ENCODE measurements around the gene SMIM15. TPM values are rescaled to one million over a fixed set of nuclear protein-coding genes. Genes with fewer than 3 reads are reported as not detected.

The SMIM15 gene
- total RNA-seq, 1 donor from 2014 or later: 68.9 TPM

- no peak for DNase-seq (ENCODE audit: low spot score)
Observed at GRCh38 chr5:61159836-61160235, 2.4 kb downstream of the SMIM15 start.

GRCh38 chr5:61159070-61159469, 3.2 kb downstream of the SMIM15 start:
- DNase-seq (ENCODE audit: low spot score): no peak

DNA sequence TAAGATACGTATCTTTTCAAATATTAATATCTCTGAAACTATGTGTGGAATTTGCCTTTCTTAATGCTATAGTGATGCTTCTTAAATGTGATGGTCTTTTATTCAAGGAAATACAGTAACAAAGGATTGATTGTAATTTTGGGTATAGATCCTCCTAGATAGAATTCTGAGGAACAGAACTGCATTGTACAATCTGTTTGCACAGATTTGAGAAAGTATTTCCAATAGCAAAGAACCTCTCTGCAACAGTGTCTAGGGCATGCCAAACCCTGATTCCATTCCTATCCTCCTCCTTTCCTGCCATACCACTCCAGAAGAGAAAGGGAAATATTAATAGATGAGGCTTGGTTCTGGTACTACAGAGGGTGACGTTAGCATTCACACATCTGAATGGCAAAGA, 10.4 kb downstream of the SMIM15 start:
- no peak for DNase-seq (ENCODE audit: low spot score)

GRCh38 chr5:61148515-61148914, 13.8 kb downstream of the SMIM15 start:
- no peak for DNase-seq (ENCODE audit: low spot score)

GRCh38 chr5:61142811-61143210, 19.5 kb downstream of the SMIM15 start:
- DNase-seq (ENCODE audit: low spot score): no peak

DNA sequence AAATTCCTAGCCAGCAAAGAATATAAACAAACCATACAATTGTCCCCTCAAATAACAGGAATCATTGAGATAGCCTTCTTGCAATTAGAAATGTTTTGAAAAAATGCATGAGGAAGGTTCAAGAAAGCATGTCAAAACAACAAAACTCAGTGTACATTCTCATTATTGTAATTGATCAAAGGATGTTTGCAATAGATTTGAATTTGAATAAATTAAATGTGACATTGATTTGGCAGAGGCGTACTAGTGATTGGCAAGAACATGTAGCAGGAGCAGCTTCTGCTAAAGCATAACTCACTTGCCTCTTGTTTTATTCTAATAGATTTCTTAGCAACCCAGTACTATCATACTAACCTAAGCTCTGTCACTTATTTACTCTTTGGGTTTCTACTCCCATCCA, 19.9 kb downstream of the SMIM15 start:
- no peak for DNase-seq (ENCODE audit: low spot score)

GRCh38 chr5:61141801-61142200, 20.5 kb downstream of the SMIM15 start:
- DNase-seq (ENCODE audit: low spot score): no peak

- DNase-seq (ENCODE audit: low spot score): no peak
Observed at GRCh38 chr5:61139931-61140330, 22.3 kb downstream of the SMIM15 start.

- no peak for DNase-seq (ENCODE audit: low spot score)
Observed at GRCh38 chr5:61139094-61139873, 23.0 kb downstream of the SMIM15 start.

DNA sequence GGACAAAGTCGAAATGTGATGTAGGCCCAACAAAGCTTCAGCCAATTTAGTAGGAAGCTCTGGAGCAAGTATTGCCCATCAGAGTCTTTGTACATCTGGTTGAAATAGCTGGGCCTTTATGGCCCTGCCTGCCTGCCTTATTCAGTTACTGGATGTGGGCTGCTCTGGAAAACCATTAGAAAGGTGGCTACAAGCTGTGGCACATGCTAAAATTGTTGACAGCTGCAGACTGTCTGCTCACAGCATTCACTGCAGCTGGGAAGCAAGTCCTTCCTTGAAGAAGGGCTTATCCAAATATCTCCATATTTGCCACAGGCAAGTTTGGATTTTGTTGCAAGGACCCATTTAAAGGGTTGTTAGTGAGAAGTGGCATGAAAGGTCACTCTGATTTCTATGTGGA, 24.4 kb downstream of the SMIM15 start:
- no peak for DNase-seq (ENCODE audit: low spot score)

DNA sequence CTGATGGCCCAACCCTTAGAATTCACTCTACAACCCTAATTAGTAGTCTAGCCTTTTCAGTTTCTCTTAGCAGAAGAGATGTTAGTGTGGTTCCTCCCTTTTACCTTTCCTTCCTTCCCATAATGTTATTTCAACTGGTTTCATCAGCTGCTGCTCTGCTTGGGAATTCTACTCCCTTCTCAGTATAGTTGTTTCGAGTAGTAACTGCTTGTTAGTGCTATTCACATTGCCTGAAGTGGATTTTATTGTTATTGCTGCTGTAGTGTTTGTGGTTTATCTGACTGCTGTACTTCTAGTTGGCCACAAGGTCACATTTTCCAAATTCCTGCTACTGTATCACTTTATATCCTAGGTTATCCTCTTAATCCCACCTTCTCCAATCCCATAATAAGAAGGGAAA, 29.7 kb downstream of the SMIM15 start:
- no peak for DNase-seq (ENCODE audit: low spot score)

DNA sequence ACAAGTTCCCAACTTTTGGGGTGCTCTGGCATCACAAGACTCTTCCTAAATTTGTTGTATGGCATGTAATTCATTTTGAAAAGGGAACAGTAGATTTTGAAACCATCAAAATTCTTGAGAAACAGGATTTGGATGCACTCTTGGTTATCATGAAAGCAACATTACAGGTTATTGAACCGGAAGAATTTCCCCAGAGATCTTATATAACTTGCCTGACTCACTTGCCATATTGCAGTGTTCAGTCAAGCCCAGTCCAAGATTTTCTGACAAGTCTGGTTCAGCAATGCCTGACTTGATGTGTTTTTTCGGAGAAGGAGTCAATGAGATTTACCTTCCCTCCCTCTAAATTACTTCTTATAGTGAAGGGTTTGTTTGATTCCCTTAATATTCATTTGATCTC, 32.0 kb downstream of the SMIM15 start:
- DNase-seq (ENCODE audit: low spot score): no peak

- DNase-seq (ENCODE audit: low spot score): no peak
Observed at GRCh38 chr5:61123145-61123544, 39.1 kb downstream of the SMIM15 start.

GRCh38 chr5:61120534-61120933, 41.7 kb downstream of the SMIM15 start:
- DNase-seq (ENCODE audit: low spot score): no peak

DNA sequence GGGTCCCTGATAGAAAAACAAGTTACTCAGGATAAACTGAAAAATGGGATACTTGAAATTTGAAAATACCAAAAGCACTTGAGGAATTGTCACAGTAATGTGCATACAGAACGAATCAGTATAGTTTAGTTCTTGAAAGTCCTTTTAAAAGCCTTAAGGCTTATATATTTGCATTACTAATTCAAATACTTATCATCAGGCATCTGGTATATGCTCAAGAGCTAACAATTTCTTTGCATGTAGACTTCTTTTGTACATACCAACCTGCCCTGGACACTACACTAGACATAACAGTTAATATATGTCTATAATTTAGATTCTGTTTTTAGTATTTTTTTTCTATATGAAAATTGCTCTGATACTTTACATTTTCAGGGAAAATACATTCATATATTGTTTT, 43.2 kb downstream of the SMIM15 start:
- no peak for DNase-seq (ENCODE audit: low spot score)

DNA sequence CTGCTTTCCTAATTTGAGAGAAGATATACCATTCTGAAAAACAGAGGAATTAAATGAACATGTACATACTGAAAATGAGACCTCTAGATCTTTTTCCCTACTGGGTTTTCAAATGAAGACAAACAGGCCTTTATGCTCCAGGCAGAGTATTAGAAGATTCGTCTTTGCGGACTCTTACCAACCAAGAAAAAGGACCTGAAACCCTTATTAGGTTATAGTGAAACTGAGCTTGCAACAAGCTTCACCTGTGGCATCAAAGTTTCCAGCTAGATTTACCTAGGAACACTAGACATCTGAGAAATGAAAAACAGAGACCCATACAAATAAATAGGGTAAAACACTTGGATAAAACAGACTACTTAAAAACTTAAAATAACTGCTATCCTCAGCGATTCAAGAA, 46.3 kb downstream of the SMIM15 start:
- DNase-seq (ENCODE audit: low spot score): no peak

DNA sequence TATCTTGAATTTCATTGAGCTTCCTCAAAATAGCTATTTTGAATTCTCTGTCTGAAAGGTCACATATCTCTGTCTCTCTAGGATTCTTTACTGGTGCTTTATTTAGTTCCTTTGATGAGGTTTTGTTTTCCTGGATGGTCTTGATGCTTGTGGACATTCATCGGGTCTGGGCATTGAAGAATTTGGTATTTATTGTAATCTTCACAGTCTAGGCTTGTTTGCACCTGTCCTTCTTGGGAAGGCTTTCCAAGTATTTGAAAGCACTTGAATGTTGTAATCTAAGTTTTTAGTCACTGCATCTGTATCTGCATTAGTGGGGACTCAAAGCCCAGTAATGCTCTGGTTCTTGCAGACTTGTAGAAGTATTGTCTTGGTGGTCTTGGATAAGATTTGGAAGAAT, 47.8 kb downstream of the SMIM15 start:
- no peak for DNase-seq (ENCODE audit: low spot score)

Other genes with a start within 250 kb of the SMIM15 start
- gene ERCC8, start 217.4 kb downstream of the SMIM15 start, total RNA-seq: 12.2 TPM
- 24.9 TPM for gene NDUFAF2, start 217.3 kb downstream of the SMIM15 start, total RNA-seq
- 22.4 TPM for gene ZSWIM6, start 169.8 kb upstream of the SMIM15 start, total RNA-seq